ENCODE results near the gene SPEM1. TPM values are rescaled to one million over a fixed set of nuclear protein-coding genes. Genes with fewer than 3 reads are reported as not detected.

The SPEM1 gene
- total RNA-seq, 1 donor from 2014 or later, result not detected

- peaks cover 43% of the 10 kb centered on the region for H3K36me3 ChIP-seq
- no peaks in the 10 kb centered on the region for H3K27me3 ChIP-seq (ENCODE audit: low read depth)
- no peak for TF ChIP-seq CTCF (IDR thresholded peaks at IDR 0.05; ENCODE audit: borderline replicate concordance)
- no peak for DNase-seq
- H3K27ac ChIP-seq (replicated peaks), result no peak overlapping the region
- intact Hi-C loops (cut with micrococcal nuclease), result no loop called here
- H3K4me3 ChIP-seq, result no peak overlapping the region
- H3K9me3 ChIP-seq (replicated peaks), result no peaks in the 10 kb centered on the region
- H3K4me1 ChIP-seq, result peaks cover 25% of the 10 kb centered on the region
Observed at GRCh38 chr17:7462474-7463371, 42.6 kb downstream of the SPEM1 start.

GRCh38 chr17:7463372-7463846, 43.3 kb downstream of the SPEM1 start:
- Histone ChIP-seq H3K27ac (replicated peaks) (no peak overlapping the region), H3K9me3 (replicated peaks) (no peaks in the 10 kb centered on the region), H3K4me3 (no peak overlapping the region), H3K27me3 (ENCODE audit: low read depth) (no peaks in the 10 kb centered on the region), H3K4me1 (peaks cover 32% of the 10 kb centered on the region), H3K36me3 (peaks cover 43% of the 10 kb centered on the region)
- no peak for DNase-seq
- no peak for TF ChIP-seq CTCF (IDR thresholded peaks at IDR 0.05; ENCODE audit: borderline replicate concordance)
- intact Hi-C loops (cut with micrococcal nuclease), result no loop called here

- no peak for DNase-seq
- intact Hi-C loops (cut with micrococcal nuclease), result no loop called here
- no peak overlapping the region for H3K27ac ChIP-seq (replicated peaks)
- no peaks in the 10 kb centered on the region for H3K27me3 ChIP-seq (ENCODE audit: low read depth)
- peaks cover 39% of the 10 kb centered on the region for H3K4me1 ChIP-seq
- no peak overlapping the region for H3K4me3 ChIP-seq
- H3K9me3 ChIP-seq (replicated peaks), result no peaks in the 10 kb centered on the region
- no peak for TF ChIP-seq CTCF (IDR thresholded peaks at IDR 0.05; ENCODE audit: borderline replicate concordance)
- H3K36me3 ChIP-seq, result peaks cover 43% of the 10 kb centered on the region
Observed at GRCh38 chr17:7464081-7464480, 44.0 kb downstream of the SPEM1 start.

- Histone ChIP-seq H3K4me3 (no peak overlapping the region), H3K4me1 (peaks cover 54% of the 10 kb centered on the region)
Observed at GRCh38 chr17:7465597-7466275, 45.6 kb downstream of the SPEM1 start.

GRCh38 chr17:7466318-7466638, 46.2 kb downstream of the SPEM1 start:
- TF ChIP-seq CTCF (IDR thresholded peaks at IDR 0.05; ENCODE audit: borderline replicate concordance), result no peak
- Histone ChIP-seq H3K27ac (replicated peaks) (peak overlapping the region; percentile 85), H3K36me3 (peaks cover 43% of the 10 kb centered on the region), H3K4me1 (peaks cover 60% of the 10 kb centered on the region), H3K9me3 (replicated peaks) (no peaks in the 10 kb centered on the region), H3K4me3 (no peak overlapping the region), H3K27me3 (ENCODE audit: low read depth) (no peaks in the 10 kb centered on the region)
- intact Hi-C loops (cut with micrococcal nuclease), result no loop called here
- DNase-seq, result no peak

More at GRCh38 chr17:7465597-7466275, 45.6 kb downstream of the SPEM1 start:
- H3K36me3 ChIP-seq, result peaks cover 43% of the 10 kb centered on the region
- intact Hi-C loops (cut with micrococcal nuclease), result no loop called here
- TF ChIP-seq CTCF (IDR thresholded peaks at IDR 0.05; ENCODE audit: borderline replicate concordance), result no peak
- no peak for DNase-seq
- H3K27ac ChIP-seq (replicated peaks), result peak overlapping the region; percentile 85
- H3K9me3 ChIP-seq (replicated peaks), result no peaks in the 10 kb centered on the region
- no peaks in the 10 kb centered on the region for H3K27me3 ChIP-seq (ENCODE audit: low read depth)
